Gastrocnemius medialis (tissue), 4 donors: ENCODE data around the gene SAMD4A.
A peak's percentile ranks its signal among the peaks of the same experiment; 100 is the strongest.

Experiments
- POLR2A ChIP-seq, 2 donors: fragments of 450-650 bp; IDR thresholded peaks; one replicate each; pipeline ENCODE4 v1.6.1; 2017; ENCODE audit warnings: antibody characterized with exemption in 2 of 2, mild to moderate bottlenecking in 2 of 2, moderate library complexity in 2 of 2
- TF ChIP-seq, protein P1 (sequence below), 5 experiments: fragments of 450-650 bp in 3 of 5; fragments of 200-600 bp in 2 of 5; sonication (generic) in 2 of 5; IDR thresholded peaks in 4 of 5; conservative IDR thresholded peaks in 1 of 5; 1 replicate in 4 of 5; 2 replicates in 1 of 5; pipeline ENCODE4 v1.5.1; 2016 to 2019; ENCODE audit warnings: antibody characterized with exemption in 5 of 5, mild to moderate bottlenecking in 3 of 5, moderate library complexity in 3 of 5

DNA sequence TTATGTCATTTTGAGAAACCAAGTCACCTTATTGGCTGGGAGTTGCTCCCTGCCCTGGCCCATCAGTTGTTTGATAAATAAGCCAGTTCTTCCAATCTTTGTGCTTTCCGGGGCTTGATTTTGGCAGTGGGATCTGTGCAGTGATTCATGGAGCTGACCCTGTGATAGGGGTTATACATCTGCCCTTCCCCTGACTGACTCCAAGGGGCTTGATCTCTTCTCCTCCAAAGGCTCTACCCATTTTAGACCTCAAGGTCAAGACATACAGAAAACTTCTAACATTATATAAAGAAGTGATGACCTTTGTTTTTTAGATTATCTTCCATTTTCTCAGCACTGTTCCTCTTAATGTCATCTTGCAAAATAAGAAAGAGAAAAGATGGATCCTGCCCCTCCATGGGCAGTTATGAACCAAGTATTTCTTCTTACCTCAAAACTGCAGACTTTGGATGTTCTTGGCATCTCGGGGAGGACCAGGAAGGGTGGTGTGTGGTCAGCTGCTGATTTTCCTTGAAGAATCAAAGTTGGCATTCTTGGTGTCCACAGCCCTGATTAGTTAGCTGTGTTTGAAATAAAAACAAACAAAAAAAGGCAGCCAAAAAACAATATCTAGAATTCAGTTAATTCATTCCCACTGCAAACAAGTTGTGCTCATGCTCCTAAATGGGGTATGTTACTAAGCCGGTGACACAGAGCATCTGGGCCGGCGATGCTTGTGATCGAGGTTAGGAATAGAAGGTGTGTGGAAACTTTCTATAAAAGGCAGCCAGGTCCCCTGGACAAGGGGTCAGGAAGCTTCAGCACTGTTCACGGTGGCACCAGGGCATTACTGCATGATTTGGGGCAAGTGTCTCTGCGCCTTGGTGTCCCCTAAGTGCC lies 120.2 kb downstream of the SAMD4A start:
- TF ChIP-seq, protein P1, sequence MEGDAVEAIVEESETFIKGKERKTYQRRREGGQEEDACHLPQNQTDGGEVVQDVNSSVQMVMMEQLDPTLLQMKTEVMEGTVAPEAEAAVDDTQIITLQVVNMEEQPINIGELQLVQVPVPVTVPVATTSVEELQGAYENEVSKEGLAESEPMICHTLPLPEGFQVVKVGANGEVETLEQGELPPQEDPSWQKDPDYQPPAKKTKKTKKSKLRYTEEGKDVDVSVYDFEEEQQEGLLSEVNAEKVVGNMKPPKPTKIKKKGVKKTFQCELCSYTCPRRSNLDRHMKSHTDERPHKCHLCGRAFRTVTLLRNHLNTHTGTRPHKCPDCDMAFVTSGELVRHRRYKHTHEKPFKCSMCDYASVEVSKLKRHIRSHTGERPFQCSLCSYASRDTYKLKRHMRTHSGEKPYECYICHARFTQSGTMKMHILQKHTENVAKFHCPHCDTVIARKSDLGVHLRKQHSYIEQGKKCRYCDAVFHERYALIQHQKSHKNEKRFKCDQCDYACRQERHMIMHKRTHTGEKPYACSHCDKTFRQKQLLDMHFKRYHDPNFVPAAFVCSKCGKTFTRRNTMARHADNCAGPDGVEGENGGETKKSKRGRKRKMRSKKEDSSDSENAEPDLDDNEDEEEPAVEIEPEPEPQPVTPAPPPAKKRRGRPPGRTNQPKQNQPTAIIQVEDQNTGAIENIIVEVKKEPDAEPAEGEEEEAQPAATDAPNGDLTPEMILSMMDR (IDR thresholded peaks at IDR 0.05 in 4 of 5, conservative IDR thresholded peaks at IDR 0.05 in 1 of 5) = no peak
- TF ChIP-seq POLR2A (IDR thresholded peaks at IDR 0.05) = peak; percentile 43 to 57
